Adipose tissue (tissue), 3 donors: ENCODE data around the gene BFSP1. TPM values are rescaled to one million over a fixed set of nuclear protein-coding genes. Genes with fewer than 3 reads are reported as not detected.

Source experiments
- H3K27ac ChIP-seq: one replicate; pipeline ENCODE4 v1.5.1; 2013; ENCODE audit warnings: low read depth, low read length
- WGBS, 3 donors: extraction: QIAGEN DNeasy Blood & Tissue Kit; methylation state at CpG; one replicate each; pipeline ENCODE4 v1.1.7; 2013; 5-methylcytosine and 5-hydroxymethylcytosine counted together
- polyA plus RNA-seq, 3 donors: library from polyadenylated mRNA; stranded (reverse); fragments of 200-250 nt; gene quantifications; one replicate each; pipeline ENCODE4 v1.2.3, GENCODE V29; 2013
- donor health status: healthy with polysubstance abuse.
- donor health status: Bipolar disorder and iron deficiency.
- donor health status: healthy.

The BFSP1 gene
- polyA plus RNA-seq, 3 donors: 0.68 to 1.3 (median 1.0) TPM

DNA sequence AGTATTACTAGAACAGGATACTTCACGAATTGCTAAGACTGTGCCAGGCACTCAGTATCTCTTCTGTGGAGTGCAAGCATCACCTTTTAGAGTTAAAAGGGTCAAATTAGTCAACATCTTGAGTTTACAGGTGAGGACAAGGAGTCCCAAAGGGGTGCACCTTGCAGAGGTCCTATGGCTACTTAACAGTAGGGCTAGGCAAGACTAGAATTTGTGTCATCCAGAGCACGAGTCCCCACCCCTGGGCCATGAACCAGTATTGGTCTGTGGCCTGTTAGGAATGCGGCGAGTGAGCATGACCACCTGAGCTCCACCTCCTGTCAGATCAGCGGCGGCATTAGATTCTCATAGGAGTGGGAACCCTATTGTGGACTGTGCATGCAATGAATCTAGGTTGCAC is 28.2 kb upstream of the BFSP1 start:
- 94 to 98% (median 96%) methylated on average over 6 of the region's 6 CpGs for WGBS, 3 donors
- no peak overlapping the region for H3K27ac ChIP-seq

DNA sequence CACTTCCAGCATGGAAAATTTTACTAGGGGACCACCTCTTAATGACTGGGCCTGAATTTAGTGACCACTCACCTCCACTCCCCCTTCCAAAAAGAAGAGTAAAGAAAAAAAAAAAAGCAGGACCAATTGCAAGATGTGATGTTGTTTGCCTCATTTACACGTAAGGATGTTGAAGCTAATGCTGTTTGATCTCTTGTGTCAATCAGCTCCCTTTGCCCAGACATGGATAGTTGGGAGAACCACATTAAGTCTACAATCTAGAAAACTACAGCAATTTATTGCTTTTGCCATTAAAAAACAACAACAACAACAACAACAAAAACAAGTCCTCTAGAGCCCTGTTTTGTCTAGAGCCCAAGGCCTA is 27.7 kb upstream of the BFSP1 start:
- WGBS, 3 donors: 69 to 79% (median 71%) methylated on average over 1 of the region's 1 CpG
- peak overlapping the region; percentile 65 for H3K27ac ChIP-seq

GRCh38 chr20:17558154-17558940 is 27.2 kb upstream of the BFSP1 start:
- WGBS, 3 donors: 21 to 40% (median 36%) methylated on average over 7 of the region's 7 CpGs
- H3K27ac ChIP-seq: peak overlapping the region; percentile 65

DNA sequence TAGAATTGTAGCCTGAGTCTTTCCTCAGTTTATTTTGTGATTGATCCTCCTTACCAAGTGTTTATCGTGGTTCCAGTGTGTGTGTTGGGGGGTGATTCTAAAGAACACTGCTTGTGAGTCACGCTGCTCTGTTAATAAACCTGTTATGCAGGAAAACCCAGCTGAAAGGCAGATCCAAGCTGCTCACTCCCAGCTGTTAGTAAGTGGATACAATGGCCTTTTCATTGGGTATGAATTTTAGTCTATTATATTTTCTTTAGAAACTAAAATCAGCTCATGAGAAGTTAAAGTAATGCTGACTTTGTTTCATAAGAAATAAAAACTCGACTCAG is 26.5 kb upstream of the BFSP1 start:
- WGBS, 3 donors: 37 to 79% (median 70%) methylated on average over 3 of the region's 3 CpGs
- no peak overlapping the region for H3K27ac ChIP-seq

DNA sequence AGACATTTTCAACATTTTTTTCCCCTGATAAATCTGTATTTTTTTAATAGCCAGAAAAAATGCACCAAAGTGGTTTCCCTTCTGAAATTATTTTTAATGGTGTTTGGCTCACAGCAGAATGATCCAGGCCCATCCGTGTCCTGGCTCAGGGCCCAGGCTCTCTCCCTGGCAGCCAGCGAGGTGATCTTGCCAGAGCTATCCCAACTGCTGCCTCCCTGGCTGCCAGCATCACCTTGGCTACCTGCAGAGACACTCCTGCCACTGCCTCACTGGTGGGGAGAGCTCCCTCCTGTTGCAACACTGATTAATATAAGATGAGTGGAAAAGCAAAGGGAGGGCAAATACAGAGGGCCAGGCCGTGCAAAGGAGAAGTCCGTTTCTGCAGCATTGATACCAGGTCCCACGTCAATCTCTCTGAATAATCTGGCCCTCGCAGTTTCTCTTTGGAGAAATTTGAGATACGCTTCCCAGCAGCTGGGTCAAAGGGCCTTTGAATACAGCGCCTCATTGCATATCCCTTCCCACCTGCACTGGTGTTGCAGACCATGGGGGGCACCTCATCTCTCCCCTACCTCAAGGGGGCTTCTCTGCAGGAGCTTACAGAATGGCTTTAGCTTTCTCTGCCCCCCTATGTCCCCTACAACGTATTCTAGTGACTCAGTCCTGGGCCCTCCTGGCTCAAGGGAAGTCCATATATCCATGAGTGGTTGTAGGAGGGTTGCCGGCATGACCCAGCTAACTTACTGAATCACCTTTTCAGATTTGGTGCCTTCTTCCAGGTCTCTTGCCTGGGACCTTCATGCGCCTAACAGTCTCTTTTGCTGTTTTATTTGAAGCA is 25.9 kb upstream of the BFSP1 start:
- WGBS, 3 donors: 52 to 70% (median 69%) methylated on average over 11 of the region's 11 CpGs
- H3K27ac ChIP-seq: no peak overlapping the region

DNA sequence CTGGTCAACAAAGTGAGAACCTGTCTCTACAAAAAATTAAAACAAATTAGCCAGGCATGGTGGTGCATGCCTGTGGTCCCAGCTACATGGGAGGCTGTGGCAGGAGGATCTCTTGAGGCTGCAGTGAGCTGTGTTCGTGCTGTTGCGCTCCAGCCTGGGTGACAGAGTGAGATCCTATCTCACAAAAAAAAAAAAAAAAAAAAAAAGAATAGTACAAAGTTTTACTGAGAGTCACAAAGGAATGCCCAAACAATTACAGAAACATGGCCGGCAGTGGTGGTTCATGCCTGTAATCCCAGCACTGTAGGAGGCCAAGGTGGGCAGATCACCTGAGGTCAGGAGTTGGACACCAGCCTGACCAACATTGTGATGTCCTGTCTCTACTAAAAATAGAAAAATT is 23.9 kb upstream of the BFSP1 start:
- H3K27ac ChIP-seq: no peak overlapping the region
- WGBS, 3 donors: 96 to 98% (median 97%) methylated on average over 3 of the region's 3 CpGs

DNA sequence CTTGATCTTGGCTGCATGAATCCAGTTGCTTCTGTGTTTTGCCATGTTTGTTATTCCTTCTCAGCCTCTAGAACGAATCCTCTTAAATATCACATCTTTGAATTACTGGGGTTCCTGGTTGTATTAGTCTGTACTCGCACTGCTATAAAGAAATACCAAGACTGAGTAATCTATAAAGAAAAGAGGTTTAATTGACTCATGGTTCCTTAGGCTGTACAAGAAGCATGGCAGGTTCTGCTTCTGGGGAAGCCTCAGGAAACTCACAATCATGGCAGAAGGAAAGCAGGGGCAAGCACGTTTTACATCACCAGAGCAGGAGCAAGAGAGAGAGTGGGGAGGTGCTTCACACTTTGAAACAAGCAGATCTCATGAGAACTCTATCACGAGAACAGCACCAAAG is 18.0 kb upstream of the BFSP1 start:
- WGBS, 3 donors: 85 to 88% (median 86%) methylated on average over 4 of the region's 4 CpGs
- no peak overlapping the region for H3K27ac ChIP-seq

DNA sequence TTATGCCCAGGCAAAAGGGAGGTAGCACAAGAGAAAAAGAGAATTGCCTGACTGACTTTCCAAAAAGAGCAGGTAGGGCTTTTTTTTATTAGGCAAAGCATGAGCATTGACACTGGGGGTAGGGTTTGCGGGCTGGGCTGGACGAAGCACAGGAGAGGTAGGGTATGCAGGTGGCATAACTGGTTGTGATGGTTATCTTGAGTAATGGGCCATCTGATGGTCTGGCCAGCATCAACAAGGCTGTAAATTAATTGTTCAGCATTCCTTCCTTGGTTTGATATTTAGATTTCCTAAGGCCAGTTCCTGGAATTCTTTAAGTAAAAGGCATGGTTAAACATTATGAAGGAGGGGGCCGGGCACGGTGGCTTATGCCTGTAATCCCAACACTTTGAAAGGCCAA is 13.9 kb upstream of the BFSP1 start:
- no peak overlapping the region for H3K27ac ChIP-seq
- 80 to 91% (median 81%) methylated on average over 4 of the region's 4 CpGs for WGBS, 3 donors

- WGBS, 3 donors: 51 to 65% (median 64%) methylated on average over 5 of the region's 5 CpGs
Observed at GRCh38 chr20:17543531-17544131, 12.5 kb upstream of the BFSP1 start.

DNA sequence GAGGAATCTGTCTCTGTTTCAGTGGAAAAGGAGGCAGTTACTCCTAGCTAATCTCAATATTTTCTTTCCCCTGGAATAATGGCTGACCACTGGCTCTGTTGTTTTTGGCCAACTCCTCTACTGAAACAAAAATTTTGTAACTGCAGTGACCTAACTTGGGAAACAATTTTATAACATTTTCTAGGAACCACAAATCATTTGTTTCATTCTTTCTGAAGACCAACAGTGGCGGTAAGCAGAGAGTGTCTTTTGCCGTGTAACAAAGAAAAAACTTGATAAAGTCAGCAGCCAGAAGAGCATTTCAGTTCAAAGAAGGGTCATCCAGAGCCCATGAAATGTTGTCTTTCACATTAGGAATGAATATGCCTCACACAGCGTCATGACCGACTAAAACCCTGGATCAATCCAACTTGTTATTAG is 11.8 kb upstream of the BFSP1 start:
- WGBS, 3 donors: 52 to 66% (median 56%) methylated on average over 4 of the region's 4 CpGs

More at GRCh38 chr20:17543531-17544131, 12.5 kb upstream of the BFSP1 start:
- H3K27ac ChIP-seq: no peak overlapping the region

DNA sequence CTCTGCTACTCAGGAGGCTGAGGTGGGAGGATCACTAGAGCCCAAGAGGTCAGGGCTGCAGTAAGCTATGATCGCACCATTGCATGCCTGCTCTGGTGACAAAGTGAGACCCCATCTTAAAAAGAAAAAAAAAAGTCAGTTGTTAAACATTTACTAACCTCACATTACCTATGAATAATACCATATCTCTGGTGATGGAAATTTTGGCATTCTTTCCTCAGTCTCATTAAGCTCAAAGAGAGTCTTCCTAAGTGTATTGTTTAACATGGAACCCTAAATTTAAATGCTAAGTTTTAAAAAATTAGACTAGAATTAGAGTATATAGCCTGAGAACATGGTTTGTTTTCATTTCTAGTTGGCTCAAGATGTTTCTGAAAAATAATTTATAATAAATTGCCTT is 11.3 kb upstream of the BFSP1 start:
- H3K27ac ChIP-seq: no peak overlapping the region
- WGBS, 3 donors: 88 to 96% (median 94%) methylated on average over 1 of the region's 1 CpG

More for the DNA sequence above, 11.8 kb upstream of the BFSP1 start:
- no peak overlapping the region for H3K27ac ChIP-seq

DNA sequence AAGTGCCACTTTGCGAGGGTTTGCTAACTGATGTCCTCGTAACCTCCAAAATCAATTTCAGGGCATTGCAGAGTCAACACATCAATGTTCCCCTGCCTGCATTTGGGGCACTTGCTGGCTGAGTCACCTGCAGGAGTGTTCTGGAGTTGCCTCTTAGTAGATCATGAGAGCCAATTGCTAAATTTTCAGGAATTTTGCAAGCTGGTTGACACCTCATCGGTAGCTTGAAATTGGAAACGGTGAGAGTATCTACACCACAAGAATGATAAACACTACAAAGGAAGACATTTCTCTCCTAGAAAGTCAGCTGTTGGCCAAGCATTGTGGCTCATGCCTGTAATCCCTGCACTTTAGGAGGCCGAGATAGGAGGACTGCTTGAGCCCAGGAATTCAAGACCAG is 10.8 kb upstream of the BFSP1 start:
- WGBS, 3 donors: 84 to 89% (median 85%) methylated on average over 5 of the region's 5 CpGs
- H3K27ac ChIP-seq: no peak overlapping the region

- 80 to 92% (median 89%) methylated on average over 3 of the region's 3 CpGs for WGBS, 3 donors
- H3K27ac ChIP-seq: no peak overlapping the region
Observed at GRCh38 chr20:17541596-17541995, 10.4 kb upstream of the BFSP1 start.

- H3K27ac ChIP-seq: no peak overlapping the region
- 62 to 73% (median 64%) methylated on average over 7 of the region's 7 CpGs for WGBS, 3 donors
Observed at GRCh38 chr20:17538517-17539170, 7.5 kb upstream of the BFSP1 start.

GRCh38 chr20:17537959-17538358 is 6.8 kb upstream of the BFSP1 start:
- no peak overlapping the region for H3K27ac ChIP-seq
- WGBS, 3 donors: 76 to 82% (median 78%) methylated on average over 3 of the region's 3 CpGs

GRCh38 chr20:17536944-17537444 is 5.8 kb upstream of the BFSP1 start:
- no peak overlapping the region for H3K27ac ChIP-seq
- 26 to 29% (median 27%) methylated on average over 6 of the region's 6 CpGs for WGBS, 3 donors

DNA sequence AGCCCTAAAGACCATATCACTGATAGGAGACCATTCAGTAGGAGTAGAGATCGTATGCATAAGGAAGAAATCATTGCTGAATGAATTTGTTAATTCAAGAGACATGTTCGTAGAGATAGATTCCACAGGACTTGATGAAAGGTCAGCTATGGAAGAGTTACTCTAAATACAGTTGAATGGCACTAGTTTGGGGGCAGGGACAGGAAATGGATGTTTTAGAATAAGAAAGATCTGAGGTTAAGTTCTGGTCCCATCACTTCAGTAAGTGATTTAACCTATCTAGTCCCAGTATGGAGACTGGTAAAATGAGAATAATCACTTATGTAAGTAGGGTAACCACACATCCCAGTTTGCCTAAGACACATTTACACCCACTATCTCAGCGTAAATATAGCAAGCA is 2.9 kb upstream of the BFSP1 start:
- H3K27ac ChIP-seq: no peak overlapping the region
- WGBS, 3 donors: 92 to 96% (median 94%) methylated on average over 3 of the region's 3 CpGs

DNA sequence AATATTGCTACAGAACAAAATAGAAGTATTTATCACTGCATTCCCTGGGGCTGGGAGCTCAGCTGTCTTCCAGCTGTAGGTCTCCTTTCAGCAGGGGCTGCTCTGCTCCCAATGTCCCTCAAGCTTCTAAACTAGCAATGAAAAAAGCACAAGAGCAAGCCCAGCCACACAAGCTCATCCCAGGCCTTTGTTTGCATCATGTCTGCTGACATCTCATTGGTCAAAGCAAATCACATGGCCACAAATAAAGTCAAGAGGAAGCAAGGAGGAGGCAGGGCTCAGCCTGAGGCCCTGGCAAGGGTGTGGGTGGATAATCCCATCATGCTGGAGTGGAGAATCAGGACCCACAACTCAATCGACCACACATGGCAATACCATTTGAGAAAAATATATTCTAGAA is 2.2 kb upstream of the BFSP1 start:
- H3K27ac ChIP-seq: no peak overlapping the region
- WGBS, 3 donors: 42 to 70% (median 48%) methylated on average over 1 of the region's 1 CpG

GRCh38 chr20:17531665-17532025 is 466 bp upstream of the BFSP1 start:
- no peak overlapping the region for H3K27ac ChIP-seq
- 64 to 75% (median 72%) methylated on average over 5 of the region's 5 CpGs for WGBS, 3 donors
